ENCODE results near the gene CABLES1.

The CABLES1 gene

GRCh38 chr18:23207191-23207955 is 72.1 kb downstream of the CABLES1 start:
- peak; percentile 31 for DNase-seq (ENCODE audit: low read depth, low spot score)
- no peak overlapping the region for H3K4me3 ChIP-seq (ENCODE audit: low read length)

GRCh38 chr18:23207994-23208393 is 72.7 kb downstream of the CABLES1 start:
- H3K4me3 ChIP-seq (ENCODE audit: low read length), result no peak overlapping the region
- DNase-seq (ENCODE audit: low read depth, low spot score), result no peak

- H3K4me3 ChIP-seq (ENCODE audit: low read length), result no peak overlapping the region
- no peak for DNase-seq (ENCODE audit: low read depth, low spot score)
Observed at GRCh38 chr18:23208600-23208999, 73.3 kb downstream of the CABLES1 start.

GRCh38 chr18:23209031-23209430 is 73.7 kb downstream of the CABLES1 start:
- no peak overlapping the region for H3K4me3 ChIP-seq (ENCODE audit: low read length)
- no peak for DNase-seq (ENCODE audit: low read depth, low spot score)

- H3K4me3 ChIP-seq (ENCODE audit: low read length), result no peak overlapping the region
- no peak for DNase-seq (ENCODE audit: low read depth, low spot score)
Observed at GRCh38 chr18:23209796-23210195, 74.5 kb downstream of the CABLES1 start.

- no peak overlapping the region for H3K4me3 ChIP-seq (ENCODE audit: low read length)
- no peak for DNase-seq (ENCODE audit: low read depth, low spot score)
Observed at GRCh38 chr18:23210526-23210925, 75.2 kb downstream of the CABLES1 start.

- no peak overlapping the region for H3K4me3 ChIP-seq (ENCODE audit: low read length)
- DNase-seq (ENCODE audit: low read depth, low spot score), result no peak
Observed at GRCh38 chr18:23211146-23211545, 75.9 kb downstream of the CABLES1 start.

- no peak overlapping the region for H3K4me3 ChIP-seq (ENCODE audit: low read length)
- no peak for DNase-seq (ENCODE audit: low read depth, low spot score)
Observed at GRCh38 chr18:23212161-23212560, 76.9 kb downstream of the CABLES1 start.

- H3K4me3 ChIP-seq (ENCODE audit: low read length), result no peak overlapping the region
- no peak for DNase-seq (ENCODE audit: low read depth, low spot score)
Observed at GRCh38 chr18:23213200-23213599, 77.9 kb downstream of the CABLES1 start.

GRCh38 chr18:23217781-23218180 is 82.5 kb downstream of the CABLES1 start:
- DNase-seq (ENCODE audit: low read depth, low spot score), result no peak
- no peak overlapping the region for H3K4me3 ChIP-seq (ENCODE audit: low read length)

- no peak overlapping the region for H3K4me3 ChIP-seq (ENCODE audit: low read length)
- no peak for DNase-seq (ENCODE audit: low read depth, low spot score)
Observed at GRCh38 chr18:23220355-23220754, 85.1 kb downstream of the CABLES1 start.

- no peak for DNase-seq (ENCODE audit: low read depth, low spot score)
- H3K4me3 ChIP-seq (ENCODE audit: low read length), result no peak overlapping the region
Observed at GRCh38 chr18:23223641-23224040, 88.4 kb downstream of the CABLES1 start.

- no peak for DNase-seq (ENCODE audit: low read depth, low spot score)
- no peak overlapping the region for H3K4me3 ChIP-seq (ENCODE audit: low read length)
Observed at GRCh38 chr18:23225503-23225902, 90.2 kb downstream of the CABLES1 start.

- DNase-seq (ENCODE audit: low read depth, low spot score), result no peak
- H3K4me3 ChIP-seq (ENCODE audit: low read length), result no peak overlapping the region
Observed at GRCh38 chr18:23226391-23226790, 91.1 kb downstream of the CABLES1 start.

- no peak for DNase-seq (ENCODE audit: low read depth, low spot score)
- H3K4me3 ChIP-seq (ENCODE audit: low read length), result no peak overlapping the region
Observed at GRCh38 chr18:23226930-23227725, 91.8 kb downstream of the CABLES1 start.

- no peak overlapping the region for H3K4me3 ChIP-seq (ENCODE audit: low read length)
- DNase-seq (ENCODE audit: low read depth, low spot score), result no peak
Observed at GRCh38 chr18:23227726-23228070, 92.4 kb downstream of the CABLES1 start.

GRCh38 chr18:23228102-23229061 is 93.1 kb downstream of the CABLES1 start:
- DNase-seq (ENCODE audit: low read depth, low spot score), result peak; percentile 6
- H3K4me3 ChIP-seq (ENCODE audit: low read length), result no peak overlapping the region

- no peak overlapping the region for H3K4me3 ChIP-seq (ENCODE audit: low read length)
- no peak for DNase-seq (ENCODE audit: low read depth, low spot score)
Observed at GRCh38 chr18:23229472-23229871, 94.2 kb downstream of the CABLES1 start.

- no peak overlapping the region for H3K4me3 ChIP-seq (ENCODE audit: low read length)
- no peak for DNase-seq (ENCODE audit: low read depth, low spot score)
Observed at GRCh38 chr18:23230686-23231085, 95.4 kb downstream of the CABLES1 start.

All from Jurkat, Clone E6-1 (cell line).